GM12878 (cell line): ENCODE data around the gene FAM161A. TPM values are rescaled to one million over a fixed set of nuclear protein-coding genes. Genes with fewer than 3 reads are reported as not detected.

Experiments used
- ATAC-seq: fragments of 200-7000 bp; cut with Tn5 transposase; 3 replicates; pipeline ENCODE4 v1.9.1; 2020; ENCODE audit warnings: mild to moderate bottlenecking, moderate library complexity
- BruUV-seq: library from RNA; stranded (reverse); fragments of 400-500 nt; replicated peaks from 2 replicates; lab custom pipeline; 2021; lab: Mats Ljungman, UMichigan
- CTCF ChIA-PET: fragments of 300-600 bp; sonication (Branson Sonifier 250); formaldehyde crosslinking; extraction: SDS; loops from one replicate; lab custom pipeline; 2021; ENCODE audit warnings: inconsistent platforms; lab: Yijun Ruan, JAX
- POLR2A ChIA-PET: fragments of 350-600 bp; formaldehyde crosslinking; extraction: SDS; loops from one replicate; lab custom pipeline; 2021; ENCODE audit warnings: inconsistent platforms; lab: Charles Lee
- RAD21 ChIA-PET: fragments of 300-600 bp; sonication (Branson Sonifier 250); formaldehyde crosslinking; loops from one replicate; lab custom pipeline; 2023; ENCODE audit warnings: antibody characterized with exemption; ENCODE audit not compliant: unreplicated experiment; lab: Charles Lee
- SMC1A ChIA-PET: fragments of 300-600 bp; sonication (Branson Sonifier 250); formaldehyde crosslinking; loops from one replicate; lab custom pipeline; 2023; ENCODE audit not compliant: unreplicated experiment, uncharacterized antibody; lab: Charles Lee
- DNase-seq: peaks from one replicate; pipeline ENCODE4 v3.0.0-alpha.2; 2011; ENCODE audit warnings: low read depth, low spot score
- FAIRE-seq: peaks from 3 replicates; lab custom pipeline; 2011; peaks lifted over from hg19 to GRCh38; lab: Jason Lieb, UNC
- H2AFZ ChIP-seq: 2 replicates; pipeline ENCODE4 v1.6.0; 2011; ENCODE audit warnings: low read depth, low read length, control low read depth; ENCODE audit not compliant: control insufficient read depth
- H3K27ac ChIP-seq: 2 replicates; pipeline ENCODE4 v1.5.1; 2011; ENCODE audit warnings: control low read depth; ENCODE audit not compliant: control insufficient read depth, insufficient read depth
- H3K27me3 ChIP-seq, 2 experiments: replicated peaks in 1 of 2; 2 replicates each; pipeline versions ENCODE4 v1.6.0 to v1.6.1; 2011; ENCODE audit warnings: low read length in 1 of 2; ENCODE audit not compliant: control insufficient read depth in 2 of 2, insufficient read depth in 2 of 2
- H3K36me3 ChIP-seq, 2 experiments: 2 replicates each; pipeline ENCODE4 v1.5.1; 2011; ENCODE audit warnings: low read length in 1 of 2; ENCODE audit not compliant: control insufficient read depth in 2 of 2, insufficient read depth in 2 of 2
- H3K4me1 ChIP-seq: 2 replicates; pipeline ENCODE4 v1.6.1; 2011; ENCODE audit warnings: mild to moderate bottlenecking, low read length, moderate library complexity, mixed read lengths; ENCODE audit not compliant: control insufficient read depth, insufficient read depth
- H3K4me2 ChIP-seq: 2 replicates; pipeline ENCODE4 v1.6.0; 2011; ENCODE audit warnings: control low read depth; ENCODE audit not compliant: control insufficient read depth, insufficient read depth
- H3K4me3 ChIP-seq: fragments of 200-600 bp; sonication (generic); 2 replicates; pipeline ENCODE4 v1.5.1; 2016
- H3K79me2 ChIP-seq: 2 replicates; pipeline ENCODE4 v1.6.0; 2011; ENCODE audit warnings: low read length; ENCODE audit not compliant: control insufficient read depth, insufficient read depth
- H3K9ac ChIP-seq: 2 replicates; pipeline ENCODE4 v1.8.0; 2011; ENCODE audit warnings: low read length, control low read depth, mixed read lengths; ENCODE audit not compliant: control insufficient read depth, insufficient read depth
- H3K9me3 ChIP-seq: replicated peaks from 3 replicates; pipeline ENCODE4 v1.5.1; 2011; ENCODE audit warnings: mild to moderate bottlenecking, low read length; ENCODE audit not compliant: control insufficient read depth, insufficient read depth
- H4K20me1 ChIP-seq: 2 replicates; pipeline ENCODE4 v1.6.0; 2011; ENCODE audit not compliant: control insufficient read depth, insufficient read depth
- BACH1 ChIP-seq: fragments of 450-650 bp; IDR thresholded peaks from 2 replicates; pipeline ENCODE4 v1.6.1; 2017; ENCODE audit warnings: mild to moderate bottlenecking, borderline replicate concordance
- BHLHE40 ChIP-seq, 2 experiments: fragments of 450-650 bp in 1 of 2; IDR thresholded peaks; 2 replicates each; pipeline ENCODE4 v1.6.1; 2011 to 2017; ENCODE audit warnings: low read depth in 2 of 2, borderline replicate concordance in 1 of 2, improper control_type of control experiment in 1 of 2, low read length in 1 of 2, mild to moderate bottlenecking in 1 of 2
- CREB1 ChIP-seq: IDR thresholded peaks from 2 replicates; pipeline ENCODE4 v1.6.1; 2012; ENCODE audit warnings: low read depth, mild to moderate bottlenecking, inconsistent platforms
- NR2F1 ChIP-seq: fragments of 450-650 bp; conservative IDR thresholded peaks from 2 replicates; pipeline ENCODE4 v1.6.1; 2017; ENCODE audit warnings: mild to moderate bottlenecking
- POLR2A ChIP-seq: IDR thresholded peaks from 2 replicates; pipeline ENCODE4 v1.6.1; 2011; ENCODE audit warnings: low read depth, mild to moderate bottlenecking, low read length
- POU2F2 ChIP-seq: IDR thresholded peaks from 3 replicates; pipeline ENCODE4 v1.6.1; 2011; ENCODE audit warnings: low read depth, mild to moderate bottlenecking, low read length, borderline replicate concordance
- RELA ChIP-seq: fragments of 450-650 bp; IDR thresholded peaks from 2 replicates; pipeline ENCODE4 v1.8.0; 2014; ENCODE audit warnings: borderline replicate concordance; ENCODE audit not compliant: partially characterized antibody
- SRF ChIP-seq, 2 experiments: IDR thresholded peaks; 2 replicates each; pipeline ENCODE4 v1.6.1; 2011; ENCODE audit warnings: low read depth in 2 of 2, low read length in 2 of 2, mild to moderate bottlenecking in 1 of 2, moderate library complexity in 1 of 2
- SUZ12 ChIP-seq: fragments of 200-600 bp; sonication (generic); IDR thresholded peaks from one replicate; pipeline ENCODE4 v1.6.1; 2018; ENCODE audit warnings: antibody characterized with exemption, mild to moderate bottlenecking; ENCODE audit not compliant: unreplicated experiment
- WGBS: methylation state at CpG from one replicate; pipeline ENCODE4 v1.1.6; 2016; ENCODE audit warnings: low lambda C conversion rate; ENCODE audit not compliant: insufficient replicate concordance, insufficient coverage; ENCODE audit errors: missing lambda C conversion rate; 5-methylcytosine and 5-hydroxymethylcytosine counted together
- in situ Hi-C: fragments of 300-500 bp; cut with MboI; formaldehyde crosslinking; loops from 9 replicates; pipeline ENCODE4 v1.14.3; 2018; ENCODE audit warnings: mixed read lengths
- intact Hi-C: fragments of 100-400 bp; cut with micrococcal nuclease; formaldehyde crosslinking; loops from one replicate; pipeline ENCODE4 v1.14.2; 2022; ENCODE audit not compliant: unreplicated experiment
- polyA plus RNA-seq, 11 experiments: library from polyadenylated mRNA; depleted of rRNA in 4 of 11; unstranded in 6 of 11; stranded (reverse) in 5 of 11; fragments of >200 nt; fragmentation: Nextera tagmentation in 4 of 11; fragmentation: Illumina TruSeq in 1 of 11; extraction: Ambion mirVana in 4 of 11; extraction: Trizol in 1 of 11; gene quantifications; 1 replicate in 1 of 11; 2 replicates in 10 of 11; pipeline versions ENCODE4 v1.2.1 to v1.2.3, GENCODE V29; 2011 to 2016; ENCODE audit warnings: inconsistent platforms in 2 of 11, missing spikeins in 2 of 11, low read depth in 1 of 11
- total RNA-seq, 4 experiments: library from RNA; depleted of rRNA in 3 of 4; stranded (reverse); fragments of >200 nt in 3 of 4; fragmentation: Illumina TruSeq in 1 of 4; extraction: Trizol in 1 of 4; gene quantifications; 2 replicates each; pipeline versions ENCODE4 v1.2.1 to v1.2.3, GENCODE V29; 2013 to 2021
- TF ChIP-seq, protein P1 (sequence below): IDR thresholded peaks from 2 replicates; pipeline ENCODE4 v1.6.1; 2012; ENCODE audit warnings: mild to moderate bottlenecking, low read depth, low read length
- TF ChIP-seq, protein P2 (sequence below): fragments of 450-650 bp; IDR thresholded peaks from 2 replicates; pipeline ENCODE4 v1.6.1; 2017; ENCODE audit warnings: mild to moderate bottlenecking, moderate library complexity

Gene FAM161A
- total and polyA plus RNA-seq, 10 of the 15 experiments (the other 5 are each of a cell fraction or from before 2014, with no cell fraction given): 2.2 to 12.2 (median 8.9) TPM

DNA sequence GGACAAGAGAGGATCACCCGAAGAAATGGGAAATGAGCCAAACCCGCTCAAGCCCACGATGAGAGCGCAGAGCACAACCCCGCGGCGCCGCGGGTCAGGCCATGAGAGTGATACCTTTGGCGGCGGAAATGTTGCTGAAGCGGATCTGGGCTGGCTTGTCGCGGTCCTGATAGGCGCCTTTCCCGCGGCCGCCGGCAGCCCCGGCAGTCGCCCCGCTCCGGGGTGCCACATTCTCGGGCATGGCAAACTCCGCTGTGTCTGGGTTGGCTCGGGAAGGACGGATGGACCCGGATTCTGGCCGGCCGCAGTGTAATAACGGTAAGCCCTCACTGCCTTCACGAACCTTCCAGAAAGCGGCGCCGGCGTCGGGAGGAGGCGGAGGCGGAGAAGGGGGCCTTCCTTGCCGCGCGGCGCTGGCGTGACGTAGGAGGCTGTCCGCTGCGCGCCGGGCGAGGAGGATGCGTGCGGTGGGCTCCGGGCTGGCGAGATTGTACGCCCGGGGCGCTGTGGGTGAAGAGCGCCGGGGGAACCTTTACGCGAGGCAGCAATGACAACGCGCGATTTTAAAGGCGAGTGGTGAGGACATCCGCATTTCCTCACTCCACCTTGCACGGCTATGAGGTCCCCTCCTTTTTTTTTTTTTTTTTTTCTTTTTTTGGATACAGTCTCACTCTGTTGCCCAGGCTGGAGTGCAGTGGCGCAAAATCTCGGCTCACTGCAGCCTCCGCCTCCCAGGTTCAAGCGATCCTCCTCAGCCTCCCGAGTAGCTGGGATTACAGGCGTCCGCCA lies 34.6 kb upstream of the FAM161A start, which contains the start of gene CCT4:
Gene CCT4 (minus strand): TSS at position 390 of the 789 bp plus-strand sequence. CDS start 149 bp downstream, at position 241.
- WGBS: under 1% methylated on average over 71 of the region's 74 CpGs
- CTCF ChIA-PET: interaction anchor here (0.7 to 1.0 kb wide), 2 partner anchors 17 to 231 kb away, joined by 3 to 5 read pairs; partner anchors contain the start of gene COMMD1
- RAD21 ChIA-PET: interaction anchor here (0.6 kb wide), 1 partner anchor 17 kb away, joined by 5 read pairs; no protein-coding TSS in a partner anchor
- H3K79me2 ChIP-seq: peaks cover 40% of the 10 kb centered on the region
- POLR2A ChIA-PET: interaction anchor here (0.7 kb wide), 4 partner anchors 116 to 1650 kb away, joined by 3 to 7 read pairs (median 4); no protein-coding TSS in a partner anchor
- peaks cover 2% of the 10 kb centered on the region; the same call in 1 of the 2 replicates for H4K20me1 ChIP-seq
- FAIRE-seq (peak; percentile 41), ATAC-seq (peak; percentile 90), DNase-seq (peak; percentile 72)
- peaks cover 0 to 14% of the 10 kb centered on the region in 2 experiments; a peak in 2 of 4 replicates for H3K36me3 ChIP-seq
- peak within 1 kb of the TSS; percentile 95 for H3K9ac ChIP-seq
- peaks cover 3% of the 10 kb centered on the region; the same call in 1 of the 2 replicates for H3K4me1 ChIP-seq
- intact Hi-C loops: loop anchor here (5.0 to 10.0 kb wide), 2 partner anchors 126 to 194 kb away; no protein-coding TSS in a partner anchor
- peak within 1 kb of the TSS; percentile 89 for H2AFZ ChIP-seq
- SMC1A ChIA-PET: interaction anchor here (0.7 to 1.5 kb wide), 2 partner anchors 35 to 63 kb away, joined by 3 to 4 read pairs; partner anchors contain the start of gene FAM161A
- peak within 1 kb of the TSS; percentile 70 for H3K4me2 ChIP-seq
- H3K4me3 ChIP-seq: peak within 1 kb of the TSS; percentile 78
- no peaks in the 10 kb centered on the region for H3K9me3 ChIP-seq
- H3K27ac ChIP-seq: peak within 1 kb of the TSS; percentile 86
- in situ Hi-C loops: no loop called here
- no peaks in the 10 kb centered on the region for H3K27me3 ChIP-seq
- BruUV-seq: TSS peak; percentile 87
- TF ChIP-seq, protein P1, sequence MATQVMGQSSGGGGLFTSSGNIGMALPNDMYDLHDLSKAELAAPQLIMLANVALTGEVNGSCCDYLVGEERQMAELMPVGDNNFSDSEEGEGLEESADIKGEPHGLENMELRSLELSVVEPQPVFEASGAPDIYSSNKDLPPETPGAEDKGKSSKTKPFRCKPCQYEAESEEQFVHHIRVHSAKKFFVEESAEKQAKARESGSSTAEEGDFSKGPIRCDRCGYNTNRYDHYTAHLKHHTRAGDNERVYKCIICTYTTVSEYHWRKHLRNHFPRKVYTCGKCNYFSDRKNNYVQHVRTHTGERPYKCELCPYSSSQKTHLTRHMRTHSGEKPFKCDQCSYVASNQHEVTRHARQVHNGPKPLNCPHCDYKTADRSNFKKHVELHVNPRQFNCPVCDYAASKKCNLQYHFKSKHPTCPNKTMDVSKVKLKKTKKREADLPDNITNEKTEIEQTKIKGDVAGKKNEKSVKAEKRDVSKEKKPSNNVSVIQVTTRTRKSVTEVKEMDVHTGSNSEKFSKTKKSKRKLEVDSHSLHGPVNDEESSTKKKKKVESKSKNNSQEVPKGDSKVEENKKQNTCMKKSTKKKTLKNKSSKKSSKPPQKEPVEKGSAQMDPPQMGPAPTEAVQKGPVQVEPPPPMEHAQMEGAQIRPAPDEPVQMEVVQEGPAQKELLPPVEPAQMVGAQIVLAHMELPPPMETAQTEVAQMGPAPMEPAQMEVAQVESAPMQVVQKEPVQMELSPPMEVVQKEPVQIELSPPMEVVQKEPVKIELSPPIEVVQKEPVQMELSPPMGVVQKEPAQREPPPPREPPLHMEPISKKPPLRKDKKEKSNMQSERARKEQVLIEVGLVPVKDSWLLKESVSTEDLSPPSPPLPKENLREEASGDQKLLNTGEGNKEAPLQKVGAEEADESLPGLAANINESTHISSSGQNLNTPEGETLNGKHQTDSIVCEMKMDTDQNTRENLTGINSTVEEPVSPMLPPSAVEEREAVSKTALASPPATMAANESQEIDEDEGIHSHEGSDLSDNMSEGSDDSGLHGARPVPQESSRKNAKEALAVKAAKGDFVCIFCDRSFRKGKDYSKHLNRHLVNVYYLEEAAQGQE: 0 out of 2 replicates have a peak, but pooled peaks have one; percentile 6
- TF ChIP-seq BACH1: peak; percentile 76
- TF ChIP-seq BHLHE40 (IDR thresholded peaks at IDR 0.05; ENCODE audit: borderline replicate concordance in 1 of 2, low read depth in 2 of 2, low read length in 1 of 2): peak in 1 of 2 experiments; percentile 63; a peak in 1 of 4 replicates
- TF ChIP-seq, protein P2, sequence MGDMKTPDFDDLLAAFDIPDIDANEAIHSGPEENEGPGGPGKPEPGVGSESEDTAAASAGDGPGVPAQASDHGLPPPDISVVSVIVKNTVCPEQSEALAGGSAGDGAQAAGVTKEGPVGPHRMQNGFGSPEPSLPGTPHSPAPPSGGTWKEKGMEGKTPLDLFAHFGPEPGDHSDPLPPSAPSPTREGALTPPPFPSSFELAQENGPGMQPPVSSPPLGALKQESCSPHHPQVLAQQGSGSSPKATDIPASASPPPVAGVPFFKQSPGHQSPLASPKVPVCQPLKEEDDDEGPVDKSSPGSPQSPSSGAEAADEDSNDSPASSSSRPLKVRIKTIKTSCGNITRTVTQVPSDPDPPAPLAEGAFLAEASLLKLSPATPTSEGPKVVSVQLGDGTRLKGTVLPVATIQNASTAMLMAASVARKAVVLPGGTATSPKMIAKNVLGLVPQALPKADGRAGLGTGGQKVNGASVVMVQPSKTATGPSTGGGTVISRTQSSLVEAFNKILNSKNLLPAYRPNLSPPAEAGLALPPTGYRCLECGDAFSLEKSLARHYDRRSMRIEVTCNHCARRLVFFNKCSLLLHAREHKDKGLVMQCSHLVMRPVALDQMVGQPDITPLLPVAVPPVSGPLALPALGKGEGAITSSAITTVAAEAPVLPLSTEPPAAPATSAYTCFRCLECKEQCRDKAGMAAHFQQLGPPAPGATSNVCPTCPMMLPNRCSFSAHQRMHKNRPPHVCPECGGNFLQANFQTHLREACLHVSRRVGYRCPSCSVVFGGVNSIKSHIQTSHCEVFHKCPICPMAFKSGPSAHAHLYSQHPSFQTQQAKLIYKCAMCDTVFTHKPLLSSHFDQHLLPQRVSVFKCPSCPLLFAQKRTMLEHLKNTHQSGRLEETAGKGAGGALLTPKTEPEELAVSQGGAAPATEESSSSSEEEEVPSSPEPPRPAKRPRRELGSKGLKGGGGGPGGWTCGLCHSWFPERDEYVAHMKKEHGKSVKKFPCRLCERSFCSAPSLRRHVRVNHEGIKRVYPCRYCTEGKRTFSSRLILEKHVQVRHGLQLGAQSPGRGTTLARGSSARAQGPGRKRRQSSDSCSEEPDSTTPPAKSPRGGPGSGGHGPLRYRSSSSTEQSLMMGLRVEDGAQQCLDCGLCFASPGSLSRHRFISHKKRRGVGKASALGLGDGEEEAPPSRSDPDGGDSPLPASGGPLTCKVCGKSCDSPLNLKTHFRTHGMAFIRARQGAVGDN: peak; percentile 78
- TF ChIP-seq NR2F1: peak; percentile 72
- peak; percentile 99 for TF ChIP-seq POLR2A
- no peak for TF ChIP-seq SUZ12
- peak; percentile 100 for TF ChIP-seq CREB1
- peak; percentile 65; the same call in 1 of the 3 replicates for TF ChIP-seq POU2F2
- peak; percentile 53 to 88 for TF ChIP-seq SRF (IDR thresholded peaks at IDR 0.05; ENCODE audit: low read depth in 2 of 2, low read length in 2 of 2)
- peak; percentile 93 for TF ChIP-seq RELA
